ENCODE measurements around the gene NR2F1-AS1.

NR2F1-AS1 gene

DNA sequence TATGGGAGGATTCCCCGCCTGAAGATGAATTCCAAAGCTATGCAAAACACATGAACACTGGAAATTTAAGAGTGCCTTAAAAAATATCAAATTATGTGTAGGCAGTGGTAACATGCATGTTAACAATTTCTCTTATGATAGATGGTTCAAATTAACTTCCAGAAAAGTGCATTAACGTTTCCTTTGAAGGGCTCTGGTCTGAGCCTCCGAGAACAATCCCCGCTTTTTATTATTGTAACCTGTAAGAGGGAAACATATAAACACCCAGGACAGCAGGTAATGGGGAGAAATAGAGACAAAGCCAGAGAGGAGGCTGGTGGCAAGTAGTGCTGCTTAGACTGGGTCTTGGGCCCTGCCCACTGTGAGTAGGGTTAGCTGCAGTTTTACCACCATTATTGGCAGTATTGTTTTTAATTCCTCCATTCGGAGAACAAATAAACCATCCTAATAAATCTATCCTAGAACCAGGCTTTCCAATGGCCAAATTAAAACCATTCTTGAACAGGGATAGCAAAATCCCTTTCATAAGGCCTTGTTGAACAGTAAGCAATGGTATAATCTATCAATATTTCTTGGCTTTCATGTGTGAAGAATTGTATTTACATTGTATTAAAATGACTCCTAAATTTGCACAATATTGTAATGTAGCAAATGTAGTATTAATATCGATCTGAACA, 8.3 kb upstream of the NR2F1-AS1 start:
- H3K4me3 ChIP-seq (ENCODE audit: low read depth, low read length): no peak overlapping the region
- peaks cover 27% of the 10 kb centered on the region for H3K27me3 ChIP-seq (ENCODE audit: control insufficient read depth, insufficient read depth, low read length)
- no peak overlapping the region for H2AFZ ChIP-seq
- no peak overlapping the region for H3K27ac ChIP-seq
- no peak overlapping the region for H3K9ac ChIP-seq
- H3K9me3 ChIP-seq (ENCODE audit: control insufficient read depth, low read length): no peaks in the 10 kb centered on the region
- TF ChIP-seq, protein P1, sequence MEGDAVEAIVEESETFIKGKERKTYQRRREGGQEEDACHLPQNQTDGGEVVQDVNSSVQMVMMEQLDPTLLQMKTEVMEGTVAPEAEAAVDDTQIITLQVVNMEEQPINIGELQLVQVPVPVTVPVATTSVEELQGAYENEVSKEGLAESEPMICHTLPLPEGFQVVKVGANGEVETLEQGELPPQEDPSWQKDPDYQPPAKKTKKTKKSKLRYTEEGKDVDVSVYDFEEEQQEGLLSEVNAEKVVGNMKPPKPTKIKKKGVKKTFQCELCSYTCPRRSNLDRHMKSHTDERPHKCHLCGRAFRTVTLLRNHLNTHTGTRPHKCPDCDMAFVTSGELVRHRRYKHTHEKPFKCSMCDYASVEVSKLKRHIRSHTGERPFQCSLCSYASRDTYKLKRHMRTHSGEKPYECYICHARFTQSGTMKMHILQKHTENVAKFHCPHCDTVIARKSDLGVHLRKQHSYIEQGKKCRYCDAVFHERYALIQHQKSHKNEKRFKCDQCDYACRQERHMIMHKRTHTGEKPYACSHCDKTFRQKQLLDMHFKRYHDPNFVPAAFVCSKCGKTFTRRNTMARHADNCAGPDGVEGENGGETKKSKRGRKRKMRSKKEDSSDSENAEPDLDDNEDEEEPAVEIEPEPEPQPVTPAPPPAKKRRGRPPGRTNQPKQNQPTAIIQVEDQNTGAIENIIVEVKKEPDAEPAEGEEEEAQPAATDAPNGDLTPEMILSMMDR (IDR thresholded peaks at IDR 0.05): no peak
- no peaks in the 10 kb centered on the region for H3K4me1 ChIP-seq
- no peak overlapping the region for H3K4me2 ChIP-seq (ENCODE audit: low read length)
- no peaks in the 10 kb centered on the region for H3K79me2 ChIP-seq
- no peaks in the 10 kb centered on the region for H3K36me3 ChIP-seq (ENCODE audit: control insufficient read depth, insufficient read depth, low read length)

DNA sequence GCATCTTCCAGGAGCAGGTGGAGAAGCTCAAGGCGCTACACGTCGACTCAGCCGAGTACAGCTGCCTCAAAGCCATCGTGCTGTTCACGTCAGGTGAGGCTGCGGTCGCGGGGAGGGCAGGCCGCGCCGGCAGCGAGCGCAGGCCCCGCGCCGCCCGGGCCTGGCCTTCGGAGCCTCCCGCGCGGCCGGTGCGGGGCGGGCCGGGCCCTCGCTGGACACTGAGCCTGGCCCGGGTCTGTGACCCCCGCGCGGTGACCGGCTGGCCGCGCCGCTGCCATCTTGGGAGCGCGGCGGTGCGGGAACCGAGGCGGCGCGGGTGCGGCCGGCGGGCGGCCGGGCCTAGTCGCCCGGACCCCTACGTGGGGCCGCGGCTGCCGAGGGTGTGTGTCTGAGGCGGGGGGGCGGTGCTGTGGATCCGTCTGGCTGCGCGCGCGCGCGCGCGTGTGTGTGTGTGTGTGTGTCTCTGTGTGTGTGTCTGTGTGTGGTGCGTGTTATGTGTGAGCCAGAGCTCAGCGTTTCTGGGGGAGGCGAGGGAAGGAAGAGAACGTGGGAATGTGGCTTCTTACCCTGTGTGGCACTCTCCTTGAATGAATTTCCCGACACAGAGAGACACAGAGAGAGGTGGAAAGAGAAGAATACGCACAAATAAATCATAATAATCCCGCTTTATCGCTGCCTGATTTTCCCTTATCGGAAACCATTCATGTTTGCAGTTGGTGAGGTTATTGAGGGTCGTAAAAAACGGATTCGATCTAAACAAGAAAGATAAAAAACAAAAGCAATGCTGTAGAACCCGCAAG, 7.5 kb upstream of the NR2F1-AS1 start:
- Histone ChIP-seq H3K4me3 (ENCODE audit: low read depth, low read length) (no peak overlapping the region), H3K9me3 (ENCODE audit: control insufficient read depth, low read length) (no peaks in the 10 kb centered on the region), H3K79me2 (no peaks in the 10 kb centered on the region), H2AFZ (no peak overlapping the region), H3K9ac (no peak overlapping the region), H3K36me3 (ENCODE audit: control insufficient read depth, insufficient read depth, low read length) (no peaks in the 10 kb centered on the region), H3K27me3 (ENCODE audit: control insufficient read depth, insufficient read depth, low read length) (peaks cover 27% of the 10 kb centered on the region), H3K4me1 (no peaks in the 10 kb centered on the region), H3K4me2 (ENCODE audit: low read length) (no peak overlapping the region), H3K27ac (no peak overlapping the region)
- TF ChIP-seq, protein P1 (IDR thresholded peaks at IDR 0.05): no peak

DNA sequence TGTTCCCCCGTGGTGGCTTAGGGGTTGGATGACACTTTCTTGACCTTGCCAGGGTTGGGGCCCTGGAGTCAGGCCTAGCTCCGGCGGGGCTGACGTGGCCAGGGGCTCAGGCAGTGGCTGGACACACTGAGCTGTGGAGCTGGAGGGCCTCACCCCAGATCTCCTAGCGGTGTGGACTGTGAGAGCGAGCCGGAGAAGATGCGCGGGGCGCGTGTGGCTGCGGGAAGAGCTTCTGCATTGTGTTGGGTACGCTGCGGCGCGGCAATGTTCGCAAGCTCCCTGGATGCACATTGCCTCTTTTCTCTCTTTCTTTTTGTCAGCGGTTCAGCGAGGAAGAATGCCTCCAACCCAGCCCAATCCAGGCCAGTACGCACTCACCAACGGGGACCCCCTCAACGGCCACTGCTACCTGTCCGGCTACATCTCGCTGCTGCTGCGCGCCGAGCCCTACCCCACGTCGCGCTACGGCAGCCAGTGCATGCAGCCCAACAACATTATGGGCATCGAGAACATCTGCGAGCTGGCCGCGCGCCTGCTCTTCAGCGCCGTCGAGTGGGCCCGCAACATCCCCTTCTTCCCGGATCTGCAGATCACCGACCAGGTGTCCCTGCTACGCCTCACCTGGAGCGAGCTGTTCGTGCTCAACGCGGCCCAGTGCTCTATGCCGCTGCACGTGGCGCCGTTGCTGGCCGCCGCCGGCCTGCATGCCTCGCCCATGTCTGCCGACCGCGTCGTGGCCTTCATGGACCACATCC, 6.8 kb upstream of the NR2F1-AS1 start:
- H3K27ac ChIP-seq: no peak overlapping the region
- no peaks in the 10 kb centered on the region for H3K79me2 ChIP-seq
- H3K4me1 ChIP-seq: no peaks in the 10 kb centered on the region
- H3K9me3 ChIP-seq (ENCODE audit: control insufficient read depth, low read length): no peaks in the 10 kb centered on the region
- H3K9ac ChIP-seq: no peak overlapping the region
- H2AFZ ChIP-seq: no peak overlapping the region
- no peak overlapping the region for H3K4me3 ChIP-seq (ENCODE audit: low read depth, low read length)
- H3K36me3 ChIP-seq (ENCODE audit: control insufficient read depth, insufficient read depth, low read length): no peaks in the 10 kb centered on the region
- H3K4me2 ChIP-seq (ENCODE audit: low read length): no peak overlapping the region
- H3K27me3 ChIP-seq (ENCODE audit: control insufficient read depth, insufficient read depth, low read length): peaks cover 34% of the 10 kb centered on the region
- TF ChIP-seq, protein P1 (IDR thresholded peaks at IDR 0.05): no peak

DNA sequence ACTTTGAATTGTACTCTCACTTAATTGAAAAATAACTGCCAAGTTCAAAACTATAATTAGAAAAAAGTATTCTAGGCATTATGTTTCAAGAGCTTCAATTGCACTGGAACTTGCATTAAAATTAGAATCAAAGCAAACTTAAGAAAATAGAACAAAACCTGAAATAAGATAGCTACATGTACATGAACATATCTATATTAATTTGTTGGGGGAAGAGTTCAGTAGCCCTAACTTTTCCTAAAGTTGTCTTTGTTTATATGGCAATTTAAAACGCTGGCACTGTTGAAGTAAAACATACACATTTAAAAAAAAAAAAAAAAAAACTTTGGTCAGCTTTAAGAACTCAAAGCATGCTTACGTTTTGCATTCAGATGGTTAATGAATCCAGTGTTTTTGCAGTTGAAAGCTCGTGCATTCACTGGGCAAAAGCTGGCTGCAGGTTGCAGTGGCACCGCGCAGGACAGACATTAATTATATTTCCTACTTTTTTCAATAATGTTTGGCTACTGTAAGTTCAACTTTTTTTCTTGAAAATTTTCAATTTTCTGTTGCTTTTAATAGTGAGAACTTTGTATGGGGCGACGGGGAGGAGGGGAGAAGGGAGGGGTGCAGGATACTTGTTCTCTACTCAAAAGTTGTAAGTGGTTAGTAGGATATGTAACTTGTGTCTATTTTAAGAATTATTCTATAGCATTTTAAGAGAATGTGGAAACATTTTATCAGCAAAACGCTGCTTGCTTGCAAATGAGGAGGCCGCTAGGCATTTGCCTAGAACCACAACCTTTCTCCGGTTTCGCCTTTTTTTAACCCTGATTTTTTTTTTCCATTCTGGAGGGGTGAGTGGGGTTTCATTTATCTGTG, 5.9 kb upstream of the NR2F1-AS1 start:
- Histone ChIP-seq H3K27me3 (ENCODE audit: control insufficient read depth, insufficient read depth, low read length) (peaks cover 34% of the 10 kb centered on the region), H3K4me3 (ENCODE audit: low read depth, low read length) (no peak overlapping the region), H3K9ac (no peak overlapping the region)

More for the DNA sequence above, 5.9 kb upstream of the NR2F1-AS1 start:
- no peaks in the 10 kb centered on the region for H3K4me1 ChIP-seq
- H3K79me2 ChIP-seq: no peaks in the 10 kb centered on the region
- no peaks in the 10 kb centered on the region for H3K9me3 ChIP-seq (ENCODE audit: control insufficient read depth, low read length)
- H3K27ac ChIP-seq: no peak overlapping the region
- TF ChIP-seq, protein P1 (IDR thresholded peaks at IDR 0.05): no peak
- H3K4me2 ChIP-seq (ENCODE audit: low read length): no peak overlapping the region
- no peaks in the 10 kb centered on the region for H3K36me3 ChIP-seq (ENCODE audit: control insufficient read depth, insufficient read depth, low read length)
- no peak overlapping the region for H2AFZ ChIP-seq
